NCI-H187 (cell line): ENCODE measurements around the gene JPH3.
"Not testable (repeated sequence)": the region's sequence is repeated elsewhere in the genome, so short reads cannot be mapped to it uniquely, and the experiment has no call there.

Source experiments
- DNase-seq, 2 experiments: peaks; one replicate each; lab custom pipeline; 2025; lab: John Stamatoyannopoulos, UW

Gene JPH3

GRCh38 chr16:87575027-87575804, 27.1 kb upstream of the JPH3 start:
- DNase-seq: no peak

DNA sequence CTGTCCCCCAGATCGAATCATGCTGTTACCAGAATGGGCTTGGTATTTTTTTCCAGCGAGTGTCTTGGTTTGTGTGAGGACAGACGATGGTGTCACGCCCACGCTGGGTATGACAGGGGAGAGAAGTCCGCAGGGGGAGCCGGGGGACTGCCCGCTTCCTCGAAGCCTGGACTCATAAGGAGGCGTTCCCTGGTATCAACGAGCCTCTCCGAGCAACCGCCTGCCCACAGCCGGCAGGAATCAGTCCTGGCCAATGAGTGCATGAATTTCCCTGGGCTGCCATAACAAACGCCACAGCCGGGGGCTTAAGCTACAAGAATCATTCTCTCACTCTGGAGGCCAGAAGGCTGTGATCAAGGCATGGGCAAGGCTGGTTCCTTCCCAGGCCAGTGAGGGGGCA, 26.1 kb upstream of the JPH3 start:
- DNase-seq: no peak

GRCh38 chr16:87578142-87578930, 24.0 kb upstream of the JPH3 start:
- DNase-seq: not testable (repeated sequence)

DNA sequence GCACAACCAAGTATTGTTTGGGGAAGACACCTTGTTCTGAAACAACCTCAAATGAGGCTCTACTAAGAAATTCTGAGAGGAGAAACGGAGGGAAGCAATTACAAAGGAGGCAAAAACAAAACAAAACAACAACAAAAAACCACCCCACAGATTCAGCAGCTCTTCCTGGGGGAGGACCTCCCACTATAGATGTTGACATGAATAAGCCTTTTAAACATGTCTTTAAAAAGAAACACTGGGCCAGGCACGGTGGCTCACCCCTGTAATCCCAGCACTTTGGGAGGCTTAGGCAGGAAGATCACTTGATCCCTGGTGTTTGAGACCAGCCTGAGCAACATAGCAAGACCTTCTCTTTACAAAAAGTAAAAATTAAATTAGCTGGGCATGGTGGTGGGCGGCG, 22.6 kb upstream of the JPH3 start:
- no peak for DNase-seq

DNA sequence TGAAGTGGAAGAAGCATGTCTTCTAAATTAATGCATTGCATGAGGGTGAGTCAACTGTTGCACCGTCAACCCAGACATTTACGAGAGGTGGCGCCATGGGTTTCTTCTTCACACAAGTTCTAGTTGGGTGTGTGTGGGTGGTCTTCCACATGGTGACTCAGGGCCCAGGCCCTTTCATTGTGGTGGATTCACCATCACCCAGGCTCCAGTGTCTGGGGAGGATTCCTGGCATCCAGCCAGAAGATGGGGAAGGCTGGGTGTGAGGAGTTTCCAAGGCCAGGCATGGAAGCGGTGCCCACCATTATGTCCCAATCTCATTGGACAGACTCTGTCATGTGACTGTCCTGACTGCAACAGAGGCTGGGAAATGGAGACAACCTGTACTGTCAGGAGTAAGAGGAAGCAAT, 21.4 kb upstream of the JPH3 start:
- DNase-seq: no peak

DNA sequence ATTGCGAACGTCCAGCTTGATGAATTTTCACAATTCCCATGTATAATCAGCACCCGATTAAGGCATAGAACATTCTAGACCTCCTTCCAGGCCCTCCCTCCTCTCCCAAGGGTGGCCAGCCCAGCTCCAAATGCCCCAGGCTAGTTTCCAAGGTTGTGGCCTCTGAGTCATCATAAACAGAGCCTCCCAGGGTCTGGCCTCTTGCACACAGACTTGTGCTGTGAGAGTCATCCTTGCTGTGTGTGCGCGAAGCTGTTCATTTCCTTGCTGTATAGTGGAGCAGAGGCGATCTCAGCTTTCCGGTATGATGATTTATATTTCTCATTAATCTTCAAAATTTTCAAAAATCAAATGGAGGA, 20.5 kb upstream of the JPH3 start:
- DNase-seq: no peak

GRCh38 chr16:87582216-87582965, 19.9 kb upstream of the JPH3 start:
- no peak for DNase-seq

- no peak for DNase-seq
These were observed 19.4 kb upstream of the JPH3 start for GRCh38 chr16:87582966-87583325.

DNA sequence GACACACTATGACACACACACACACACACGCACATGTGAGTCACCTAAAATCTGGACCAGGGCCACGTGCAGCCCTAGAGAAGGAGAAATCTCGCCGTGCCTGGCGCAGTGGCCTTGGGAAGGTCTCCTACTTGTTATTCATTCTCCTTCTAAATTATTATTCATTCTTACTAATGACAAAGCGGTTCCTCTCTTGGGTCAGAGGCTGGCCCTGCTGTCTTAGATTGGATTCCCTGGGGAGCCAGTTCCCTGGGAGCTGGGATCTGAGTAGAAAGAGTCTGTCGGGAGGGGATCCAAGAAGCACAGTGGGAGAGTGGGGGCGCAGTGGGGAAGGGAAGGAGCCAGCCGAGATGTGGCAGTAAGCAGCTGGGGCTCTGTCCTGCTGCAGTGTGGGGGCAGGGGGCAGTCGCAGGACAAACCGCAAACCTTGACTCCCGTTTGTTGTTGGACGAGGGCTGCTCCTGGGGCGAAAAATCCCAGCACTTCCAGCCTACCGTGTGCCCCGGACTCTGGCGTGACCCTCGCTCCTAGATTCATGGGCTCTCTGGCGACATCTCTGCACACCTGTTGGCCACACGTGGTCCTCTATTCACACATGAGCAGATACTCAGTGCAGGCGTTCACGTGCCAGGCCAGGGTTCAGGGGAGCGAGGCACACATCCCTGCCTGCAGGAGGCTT, 18.7 kb upstream of the JPH3 start:
- DNase-seq: no peak

DNA sequence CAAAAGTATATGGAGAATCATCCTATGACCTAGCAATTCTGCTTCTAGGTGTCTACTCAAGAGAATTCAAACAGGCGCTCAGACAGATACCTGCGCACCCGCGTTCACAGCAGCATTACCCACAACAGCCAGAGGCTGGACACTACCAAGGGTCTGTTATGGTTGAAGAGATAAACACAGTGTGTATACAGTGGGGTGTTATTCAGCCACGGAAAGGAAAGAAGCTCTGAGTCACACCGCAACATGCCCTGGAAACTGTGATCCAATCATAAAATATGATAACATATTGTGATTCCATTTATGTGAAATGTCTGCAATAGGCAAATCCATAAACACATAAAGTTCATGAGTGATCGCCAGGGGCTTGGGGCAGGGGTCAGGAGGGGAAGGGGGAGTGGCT, 18.0 kb upstream of the JPH3 start:
- DNase-seq: no peak

DNA sequence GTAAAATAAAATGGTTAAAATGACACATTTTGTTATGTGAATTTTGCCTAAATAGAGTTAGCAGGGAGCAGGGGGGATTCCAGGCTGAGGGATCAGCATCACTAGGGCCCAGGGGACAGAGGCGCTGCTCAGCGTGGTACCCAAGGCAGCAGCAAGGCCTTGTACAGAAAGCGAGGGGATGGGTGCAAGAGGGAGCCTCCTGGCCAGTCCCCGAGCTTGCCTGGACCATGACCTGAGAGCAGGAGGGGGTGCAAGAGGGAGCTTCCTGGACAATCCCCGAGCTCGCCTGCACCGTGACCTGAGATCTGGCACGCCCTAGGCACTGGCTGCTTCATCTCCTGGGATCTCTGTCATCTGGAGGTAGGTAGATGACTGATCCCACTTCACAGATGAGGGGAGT, 17.3 kb upstream of the JPH3 start:
- DNase-seq: no peak

- DNase-seq: no peak
These were observed 16.7 kb upstream of the JPH3 start for GRCh38 chr16:87585442-87586200.

DNA sequence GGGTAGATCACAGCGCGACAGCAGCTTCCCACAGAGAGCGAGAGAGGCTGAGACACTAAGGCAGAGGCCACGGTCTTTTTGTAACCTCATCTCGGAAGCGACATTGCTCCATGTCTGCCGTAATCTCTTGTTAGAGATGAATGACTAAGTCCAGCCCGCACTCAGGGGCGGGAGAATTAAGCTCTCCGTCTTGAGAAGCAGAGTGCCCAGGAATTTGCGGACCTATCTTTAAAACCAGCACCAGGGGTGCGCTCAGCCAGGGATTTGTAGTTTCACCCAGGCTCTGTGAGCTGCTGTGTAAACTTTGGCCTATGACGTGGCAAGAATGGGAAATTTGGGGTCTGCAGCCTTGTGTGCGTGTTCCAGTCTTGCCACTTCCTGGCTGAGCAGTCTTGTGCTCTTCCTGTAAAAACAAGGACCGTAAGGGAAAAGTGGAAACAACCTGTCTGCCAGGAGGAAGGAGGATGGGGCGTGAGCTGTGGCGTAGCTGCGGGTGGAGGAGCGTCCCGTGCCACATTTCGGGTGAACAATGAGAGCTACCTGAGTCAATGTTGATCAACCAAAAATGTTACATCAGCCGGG, 16.0 kb upstream of the JPH3 start:
- no peak for DNase-seq

DNA sequence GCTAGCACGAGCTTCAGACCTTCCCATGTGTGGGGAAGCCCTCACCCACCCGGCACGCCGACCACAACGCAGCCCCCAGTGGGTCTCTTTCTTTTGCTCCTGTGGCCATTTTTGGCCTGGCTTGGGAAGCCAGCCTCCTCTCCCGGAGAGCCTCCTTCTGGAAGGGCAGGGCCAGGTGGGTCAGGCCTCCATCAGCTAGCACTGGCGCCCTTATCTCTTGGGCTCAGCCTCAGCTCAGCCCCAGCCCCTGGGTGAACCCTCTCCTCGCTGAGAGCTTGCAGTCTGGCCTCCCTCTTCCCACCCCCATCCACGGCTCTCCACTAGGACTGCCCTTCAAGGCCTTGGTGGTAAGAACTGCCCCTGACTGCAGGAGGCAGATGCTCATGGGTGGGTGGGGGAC, 14.7 kb upstream of the JPH3 start:
- no peak for DNase-seq

DNA sequence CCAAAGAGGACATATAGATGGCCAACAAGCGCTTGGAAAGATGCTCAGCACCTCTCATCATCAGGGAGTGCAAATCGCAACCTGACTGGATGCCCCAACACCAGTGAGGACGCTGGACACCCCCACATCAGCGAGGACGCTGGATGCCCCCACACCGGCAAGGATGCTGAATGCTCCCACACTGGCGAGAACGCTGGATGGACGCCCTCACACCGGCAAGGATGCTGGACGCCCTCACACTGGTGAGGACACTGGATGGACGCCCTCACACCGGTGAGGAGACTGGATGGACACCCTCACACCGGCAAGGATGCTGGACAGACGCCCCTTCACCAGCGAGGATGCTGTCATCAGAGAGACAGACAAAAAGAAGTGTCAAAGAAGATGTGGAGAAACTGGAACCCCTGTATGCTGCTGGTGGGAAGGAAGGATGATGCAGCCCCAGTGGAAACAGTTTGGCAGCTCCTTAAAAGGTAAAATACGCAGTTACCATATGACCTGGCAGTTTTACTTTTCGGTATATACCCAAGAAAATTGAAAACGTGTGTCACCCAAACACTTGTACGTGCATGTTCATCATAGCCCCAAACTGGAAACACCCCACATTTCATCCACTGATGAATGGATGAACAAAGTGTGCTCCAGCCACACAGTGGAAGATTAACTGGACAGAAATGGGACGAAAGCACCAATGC, 10.1 kb upstream of the JPH3 start:
- DNase-seq: no peak

DNA sequence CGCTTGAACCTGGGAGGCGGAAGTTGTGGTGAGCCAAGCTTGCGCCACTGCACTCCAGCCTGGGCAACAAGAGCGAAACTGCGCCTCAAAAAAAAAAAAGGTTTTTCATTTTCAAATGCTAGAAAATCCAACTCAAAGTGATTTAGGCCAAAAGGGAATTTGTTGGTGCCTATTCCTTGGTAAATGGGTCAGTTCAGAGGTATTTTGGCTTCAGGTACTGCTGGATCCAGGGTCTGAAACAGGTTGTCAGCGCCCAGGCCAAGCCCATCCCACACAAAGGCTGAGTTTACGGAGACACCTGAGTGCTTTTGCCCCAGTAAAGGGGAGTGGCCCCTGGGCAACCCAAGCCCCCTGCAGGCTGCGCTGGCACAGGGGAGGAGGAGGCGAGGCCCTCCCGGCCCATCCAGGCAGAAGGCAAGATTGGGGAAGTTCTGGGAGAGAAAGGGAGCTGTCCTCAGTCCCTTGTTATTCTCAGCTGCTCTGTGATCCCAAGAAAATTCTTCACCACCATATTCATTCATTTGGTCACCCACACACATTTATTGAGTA, 8.5 kb upstream of the JPH3 start:
- no peak for DNase-seq

- DNase-seq: no peak
These were observed 6.6 kb upstream of the JPH3 start for GRCh38 chr16:87595712-87596111.

DNA sequence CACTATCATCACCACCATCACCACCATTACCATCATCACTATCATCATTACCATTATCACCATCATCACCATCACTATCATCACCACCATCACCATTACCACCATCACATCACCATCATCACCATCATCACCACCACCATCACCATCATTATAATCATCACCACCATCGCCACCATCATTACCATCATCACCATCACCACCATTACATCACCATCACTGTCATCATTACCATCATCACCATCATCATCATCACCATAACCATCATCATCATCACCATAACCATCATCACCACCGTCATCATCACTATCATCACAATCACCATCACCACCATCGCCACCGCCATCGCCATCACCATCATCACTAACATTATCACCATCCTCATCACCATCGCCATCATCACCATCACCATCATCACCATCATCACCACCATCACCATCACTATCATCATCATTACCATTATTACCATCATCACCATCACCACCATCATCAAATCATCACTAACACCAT, 4.9 kb upstream of the JPH3 start:
- DNase-seq: no peak

DNA sequence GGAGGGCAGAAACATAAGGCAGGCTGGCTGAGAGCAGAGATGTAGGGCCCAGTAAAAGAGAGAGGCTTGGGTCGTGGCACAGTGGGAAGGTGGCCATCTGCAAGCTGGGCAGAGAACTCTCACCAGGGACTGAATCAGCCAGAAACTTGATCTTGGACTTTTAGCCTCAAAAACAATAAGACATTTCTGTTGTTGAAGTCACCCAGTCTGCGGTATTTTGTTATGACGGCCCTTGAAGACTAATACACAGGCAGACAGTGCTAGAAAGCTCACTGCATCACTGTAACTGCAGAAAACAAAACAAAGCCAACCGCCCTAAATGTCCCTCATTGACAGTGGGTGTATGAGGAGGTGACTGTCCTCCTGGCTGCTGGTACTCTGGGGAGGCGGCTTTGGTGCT, 3.9 kb upstream of the JPH3 start:
- DNase-seq: no peak

GRCh38 chr16:87600246-87600645, 2.1 kb upstream of the JPH3 start:
- no peak for DNase-seq
